ENCODE measurements around the gene PAX2. TPM values are rescaled to one million over a fixed set of nuclear protein-coding genes. Genes with fewer than 3 reads are reported as not detected.

The PAX2 gene
- total RNA-seq, 1 experiment from 2014 or later, result not detected

- no CpG with 5 or more reads among the region's 3 CpGs for WGBS (ENCODE audit: extremely low coverage, insufficient read length, low lambda C conversion rate)
- H4K8ac ChIP-seq (replicated peaks; ENCODE audit: insufficient read length, low read depth, low read length), result no peak overlapping the region
- no peak overlapping the region for H2BK15ac ChIP-seq (ENCODE audit: low read depth, low read length)
- H3K23me2 ChIP-seq (ENCODE audit: insufficient read length, low read depth, low read length, poor library complexity, severe bottlenecking), result peaks cover 12% of the 10 kb centered on the region
- no peak for TF ChIP-seq CTCF (conservative IDR thresholded peaks at IDR 0.05)
- H3K27me3 ChIP-seq (ENCODE audit: insufficient read depth, low read length), result peaks cover 70% of the 10 kb centered on the region
- Mint-ChIP-seq H3K4me3 (no peak overlapping the region), H3K9me3 (no peaks in the 10 kb centered on the region; a peak in 2 of 5 replicates), H3K27ac (no peak overlapping the region), H3K4me1 (peaks cover 4 to 11% of the 10 kb centered on the region in 2 experiments), H3K36me3 (ENCODE audit: insufficient read depth in 1 of 3, low read depth in 3 of 3) (peaks cover 0 to 2% (median 0%) of the 10 kb centered on the region in 3 experiments; a peak in 1 of 7 replicates), H3K27me3 (ENCODE audit: low read depth) (peaks cover 83% of the 10 kb centered on the region)
- H3K4ac ChIP-seq (ENCODE audit: low read depth, low read length), result no peak overlapping the region
- no peaks in the 10 kb centered on the region for H3K9me3 ChIP-seq (ENCODE audit: control insufficient read depth, low read depth, low read length)
- H3K18ac ChIP-seq (ENCODE audit: insufficient read length, low read depth, low read length), result no peak overlapping the region
- H2BK12ac ChIP-seq (ENCODE audit: insufficient read length, low read depth, low read length), result no peak overlapping the region
- H3K56ac ChIP-seq (ENCODE audit: insufficient read length, low read depth, low read length), result no peak overlapping the region
- H4K20me1 ChIP-seq (ENCODE audit: control insufficient read depth, insufficient read depth, insufficient read length), result no peaks in the 10 kb centered on the region
- H3T11ph ChIP-seq (ENCODE audit: low read length), result no peak overlapping the region
- no peak overlapping the region for H3K9ac ChIP-seq (ENCODE audit: extremely low read depth, insufficient read length, low read length)
- no peak overlapping the region for H3K23ac ChIP-seq (ENCODE audit: insufficient read length, low read depth, low read length)
- no peak overlapping the region for H2BK120ac ChIP-seq (ENCODE audit: low read depth, low read length, poor library complexity, severe bottlenecking)
- no peak overlapping the region for H4K5ac ChIP-seq (ENCODE audit: insufficient read length, low read depth, low read length)
- no peaks in the 10 kb centered on the region for H3K79me2 ChIP-seq (ENCODE audit: insufficient read depth, low read length)
- DNase-seq, result no peak
- H3K79me1 ChIP-seq (ENCODE audit: insufficient read depth, low read depth, low read length, poor library complexity, severe bottlenecking), result no peaks in the 10 kb centered on the region
- H3K14ac ChIP-seq (ENCODE audit: insufficient read depth, low read length), result no peak overlapping the region
- no peak overlapping the region for H2AFZ ChIP-seq (ENCODE audit: low read length)
- H2AK5ac ChIP-seq (ENCODE audit: insufficient read length, low read length), result no peak overlapping the region
- no peak overlapping the region for H3K4me2 ChIP-seq (ENCODE audit: insufficient read depth, insufficient read length, low read length)
- no peak overlapping the region for H4K91ac ChIP-seq (ENCODE audit: insufficient read length, low read depth, low read length)
- no peaks in the 10 kb centered on the region for H3K4me1 ChIP-seq (ENCODE audit: insufficient read depth, low read length)
- H2BK5ac ChIP-seq (ENCODE audit: insufficient read length, low read length), result no peak overlapping the region
- no peak overlapping the region for H3K27ac ChIP-seq (ENCODE audit: insufficient read length, low read depth, low read length)
- H2BK20ac ChIP-seq (ENCODE audit: low read depth, low read length, poor library complexity, severe bottlenecking), result no peak overlapping the region
These were observed 77.8 kb downstream of the PAX2 start for GRCh38 chr10:100823194-100823593.
